ENCODE measurements around the gene ORC4.
"Not testable (repeated sequence)": the region's sequence is repeated elsewhere in the genome, so short reads cannot be mapped to it uniquely, and the experiment has no call there.

ORC4 gene

GRCh38 chr2:147998203-147998602 is 22.3 kb downstream of the ORC4 start:
- H3K9me3 Mint-ChIP-seq (ENCODE audit: low read depth), result peaks cover 9% of the 10 kb centered on the region
- H3K27me3 Mint-ChIP-seq, result no peaks in the 10 kb centered on the region
- H3K27ac Mint-ChIP-seq, result no peak overlapping the region
- peaks cover 49% of the 10 kb centered on the region for H3K4me1 Mint-ChIP-seq (ENCODE audit: low read depth)
- H3K4me3 Mint-ChIP-seq, result no peak overlapping the region
- peaks cover 31% of the 10 kb centered on the region for H3K36me3 Mint-ChIP-seq

- Mint-ChIP-seq H3K4me1 (ENCODE audit: low read depth) (peaks cover 44% of the 10 kb centered on the region), H3K27ac (no peak overlapping the region), H3K27me3 (no peaks in the 10 kb centered on the region), H3K9me3 (ENCODE audit: low read depth) (no peaks in the 10 kb centered on the region), H3K36me3 (peaks cover 23% of the 10 kb centered on the region), H3K4me3 (no peak overlapping the region)
Observed at GRCh38 chr2:147996828-147997227, 23.7 kb downstream of the ORC4 start.

- H3K4me1 Mint-ChIP-seq (ENCODE audit: low read depth), result peaks cover 34% of the 10 kb centered on the region
- H3K27me3 Mint-ChIP-seq; H3K27ac Mint-ChIP-seq; H3K4me3 Mint-ChIP-seq; H3K9me3 Mint-ChIP-seq (ENCODE audit: low read depth): not testable (repeated sequence)
- peaks cover 19% of the 10 kb centered on the region for H3K36me3 Mint-ChIP-seq
Observed at GRCh38 chr2:147994965-147995364, 25.6 kb downstream of the ORC4 start.

GRCh38 chr2:147989809-147990403 is 30.6 kb downstream of the ORC4 start:
- H3K9me3 Mint-ChIP-seq (ENCODE audit: low read depth), result no peaks in the 10 kb centered on the region
- peak overlapping the region; percentile 50 for H3K27ac Mint-ChIP-seq
- no peak overlapping the region for H3K4me3 Mint-ChIP-seq

GRCh38 chr2:147989102-147989501 is 31.4 kb downstream of the ORC4 start:
- H3K27ac Mint-ChIP-seq, result no peak overlapping the region
- H3K36me3 Mint-ChIP-seq, result peaks cover 1% of the 10 kb centered on the region
- no peaks in the 10 kb centered on the region for H3K27me3 Mint-ChIP-seq
- no peak overlapping the region for H3K4me3 Mint-ChIP-seq
- H3K4me1 Mint-ChIP-seq (ENCODE audit: low read depth), result peaks cover 26% of the 10 kb centered on the region
- H3K9me3 Mint-ChIP-seq (ENCODE audit: low read depth), result no peaks in the 10 kb centered on the region

More at GRCh38 chr2:147989809-147990403, 30.6 kb downstream of the ORC4 start:
- Mint-ChIP-seq H3K4me1 (ENCODE audit: low read depth) (peaks cover 24% of the 10 kb centered on the region), H3K27me3 (no peaks in the 10 kb centered on the region), H3K36me3 (peaks cover 5% of the 10 kb centered on the region)

GRCh38 chr2:147980940-147981528 is 39.5 kb downstream of the ORC4 start:
- Mint-ChIP-seq H3K9me3 (ENCODE audit: low read depth) (peaks cover 8% of the 10 kb centered on the region), H3K36me3 (peaks cover 27% of the 10 kb centered on the region), H3K4me3 (no peak overlapping the region), H3K4me1 (ENCODE audit: low read depth) (peaks cover 43% of the 10 kb centered on the region), H3K27ac (no peak overlapping the region), H3K27me3 (no peaks in the 10 kb centered on the region)

- no peak overlapping the region for H3K4me3 Mint-ChIP-seq
- H3K27ac Mint-ChIP-seq, result no peak overlapping the region
- H3K4me1 Mint-ChIP-seq (ENCODE audit: low read depth), result peaks cover 23% of the 10 kb centered on the region
- peaks cover 8% of the 10 kb centered on the region for H3K9me3 Mint-ChIP-seq (ENCODE audit: low read depth)
- peaks cover 30% of the 10 kb centered on the region for H3K36me3 Mint-ChIP-seq
- no peaks in the 10 kb centered on the region for H3K27me3 Mint-ChIP-seq
Observed at GRCh38 chr2:147977679-147978078, 42.9 kb downstream of the ORC4 start.

- no peak overlapping the region for H3K4me3 Mint-ChIP-seq
- peaks cover 8% of the 10 kb centered on the region for H3K9me3 Mint-ChIP-seq (ENCODE audit: low read depth)
- H3K27ac Mint-ChIP-seq, result no peak overlapping the region
- peaks cover 31% of the 10 kb centered on the region for H3K36me3 Mint-ChIP-seq
- no peaks in the 10 kb centered on the region for H3K27me3 Mint-ChIP-seq
- peaks cover 14% of the 10 kb centered on the region for H3K4me1 Mint-ChIP-seq (ENCODE audit: low read depth)
Observed at GRCh38 chr2:147976102-147976501, 44.4 kb downstream of the ORC4 start.

- H3K4me1 Mint-ChIP-seq (ENCODE audit: low read depth), result no peaks in the 10 kb centered on the region
- H3K9me3 Mint-ChIP-seq (ENCODE audit: low read depth), result peaks cover 39% of the 10 kb centered on the region
- peaks cover 65% of the 10 kb centered on the region for H3K36me3 Mint-ChIP-seq
- H3K27me3 Mint-ChIP-seq, result no peaks in the 10 kb centered on the region
- no peak overlapping the region for H3K27ac Mint-ChIP-seq
- H3K4me3 Mint-ChIP-seq, result no peak overlapping the region
Observed at GRCh38 chr2:147968571-147968970, 52.0 kb downstream of the ORC4 start.

- H3K36me3 Mint-ChIP-seq, result peaks cover 5% of the 10 kb centered on the region
- H3K27ac Mint-ChIP-seq, result no peak overlapping the region
- no peak overlapping the region for H3K4me3 Mint-ChIP-seq
- H3K9me3 Mint-ChIP-seq (ENCODE audit: low read depth), result no peaks in the 10 kb centered on the region
- no peaks in the 10 kb centered on the region for H3K4me1 Mint-ChIP-seq (ENCODE audit: low read depth)
- H3K27me3 Mint-ChIP-seq, result no peaks in the 10 kb centered on the region
Observed at GRCh38 chr2:147952118-147952517, 68.4 kb downstream of the ORC4 start.

GRCh38 chr2:147945660-147946059 is 74.9 kb downstream of the ORC4 start:
- Mint-ChIP-seq H3K9me3 (ENCODE audit: low read depth) (no peaks in the 10 kb centered on the region), H3K4me3 (no peak overlapping the region), H3K27ac (no peak overlapping the region), H3K36me3 (peaks cover 3% of the 10 kb centered on the region), H3K27me3 (no peaks in the 10 kb centered on the region), H3K4me1 (ENCODE audit: low read depth) (peaks cover 1% of the 10 kb centered on the region)

GRCh38 chr2:147939313-147939712 is 81.2 kb downstream of the ORC4 start:
- Mint-ChIP-seq H3K4me3 (no peak overlapping the region), H3K9me3 (ENCODE audit: low read depth) (no peaks in the 10 kb centered on the region), H3K4me1 (ENCODE audit: low read depth) (peaks cover 1% of the 10 kb centered on the region), H3K27ac (no peak overlapping the region), H3K27me3 (no peaks in the 10 kb centered on the region), H3K36me3 (peaks cover 7% of the 10 kb centered on the region)

- H3K27ac Mint-ChIP-seq, result no peak overlapping the region
Observed at GRCh38 chr2:147937744-147938349, 82.7 kb downstream of the ORC4 start.

GRCh38 chr2:147934881-147935620 is 85.5 kb downstream of the ORC4 start:
- Mint-ChIP-seq H3K27me3 (no peaks in the 10 kb centered on the region), H3K4me3 (no peak overlapping the region), H3K36me3 (peaks cover 12% of the 10 kb centered on the region), H3K4me1 (ENCODE audit: low read depth) (no peaks in the 10 kb centered on the region), H3K27ac (no peak overlapping the region), H3K9me3 (ENCODE audit: low read depth) (no peaks in the 10 kb centered on the region)

More at GRCh38 chr2:147937744-147938349, 82.7 kb downstream of the ORC4 start:
- H3K36me3 Mint-ChIP-seq, result peaks cover 6% of the 10 kb centered on the region
- no peaks in the 10 kb centered on the region for H3K4me1 Mint-ChIP-seq (ENCODE audit: low read depth)
- no peak overlapping the region for H3K4me3 Mint-ChIP-seq
- H3K9me3 Mint-ChIP-seq (ENCODE audit: low read depth), result no peaks in the 10 kb centered on the region
- H3K27me3 Mint-ChIP-seq, result no peaks in the 10 kb centered on the region

GRCh38 chr2:147933931-147934330 is 86.6 kb downstream of the ORC4 start:
- Mint-ChIP-seq H3K36me3 (peaks cover 15% of the 10 kb centered on the region), H3K27ac (no peak overlapping the region), H3K9me3 (ENCODE audit: low read depth) (no peaks in the 10 kb centered on the region), H3K4me3 (no peak overlapping the region), H3K27me3 (no peaks in the 10 kb centered on the region), H3K4me1 (ENCODE audit: low read depth) (no peaks in the 10 kb centered on the region)
